Measurements from ENCODE around the gene ATP5ME.
A peak's percentile ranks its signal among the peaks of the same experiment; 100 is the strongest.

The ATP5ME gene

DNA sequence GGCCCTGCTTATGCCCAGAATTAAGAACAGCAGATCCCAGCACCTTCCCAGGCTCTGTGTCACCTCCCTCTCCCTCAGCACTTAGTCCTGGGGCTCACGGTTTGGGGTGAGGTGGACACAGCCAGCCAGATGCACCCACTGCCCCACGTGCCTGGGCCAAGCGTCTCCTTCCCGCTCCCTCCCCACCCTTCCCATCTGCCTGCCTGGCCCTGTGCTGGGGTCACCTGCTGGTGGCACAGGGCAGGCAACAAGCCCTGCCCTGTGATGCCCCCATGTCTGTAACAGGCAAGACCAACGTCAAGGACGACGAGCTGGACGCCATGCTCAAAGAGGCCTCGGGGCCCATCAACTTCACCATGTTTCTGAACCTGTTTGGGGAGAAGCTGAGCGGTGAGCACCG lies 5.6 kb upstream of the ATP5ME start:
- Histone ChIP-seq H3K27me3 (ENCODE audit: insufficient read depth, low read length) (no peaks in the 10 kb centered on the region; the same call in 1 of the 2 replicates), H3F3A (ENCODE audit: insufficient read depth, low read length) (no peaks in the 10 kb centered on the region; the same call in 1 of the 2 replicates), H3K9me3 (ENCODE audit: low read length) (no peaks in the 10 kb centered on the region), H3K4me1 (ENCODE audit: insufficient read depth, low read length, severe bottlenecking) (peaks cover 45% of the 10 kb centered on the region), H3K27ac (ENCODE audit: low read depth, low read length, poor library complexity, severe bottlenecking) (no peak overlapping the region), H4K20me1 (ENCODE audit: insufficient read depth, low read length) (no peaks in the 10 kb centered on the region), H3K4me3 (ENCODE audit: low read depth, low read length, poor library complexity, severe bottlenecking) (no peak overlapping the region), H3K9ac (ENCODE audit: low read length) (no peak overlapping the region), H3K36me3 (ENCODE audit: insufficient read depth, low read length) (no peaks in the 10 kb centered on the region), H3K79me2 (ENCODE audit: insufficient read depth, low read length) (no peaks in the 10 kb centered on the region), H3K4me2 (ENCODE audit: low read length) (no peak overlapping the region), H3K9me2 (ENCODE audit: low read depth, low read length) (no peaks in the 10 kb centered on the region), H2AFZ (ENCODE audit: low read length) (no peak overlapping the region)
- TF ChIP-seq EZH2 (IDR thresholded peaks at IDR 0.05; ENCODE audit: borderline replicate concordance, low read length) (no peak), CTCF (IDR thresholded peaks at IDR 0.05; ENCODE audit: low read length) (no peak)

GRCh38 chr4:679104-679481 lies 5.0 kb upstream of the ATP5ME start:
- no peaks in the 10 kb centered on the region; the same call in 1 of the 2 replicates for H3F3A ChIP-seq (ENCODE audit: insufficient read depth, low read length)
- H3K4me3 ChIP-seq (ENCODE audit: low read depth, low read length, poor library complexity, severe bottlenecking): no peak overlapping the region
- no peak overlapping the region for H3K4me2 ChIP-seq (ENCODE audit: low read length)
- no peaks in the 10 kb centered on the region for H3K9me2 ChIP-seq (ENCODE audit: low read depth, low read length)
- no peaks in the 10 kb centered on the region; the same call in 1 of the 2 replicates for H3K27me3 ChIP-seq (ENCODE audit: insufficient read depth, low read length)
- no peak overlapping the region for H3K27ac ChIP-seq (ENCODE audit: low read depth, low read length, poor library complexity, severe bottlenecking)
- no peak overlapping the region for H2AFZ ChIP-seq (ENCODE audit: low read length)
- H3K36me3 ChIP-seq (ENCODE audit: insufficient read depth, low read length): no peaks in the 10 kb centered on the region
- TF ChIP-seq EZH2 (IDR thresholded peaks at IDR 0.05; ENCODE audit: borderline replicate concordance, low read length): no peak
- no peak for TF ChIP-seq CTCF (IDR thresholded peaks at IDR 0.05; ENCODE audit: low read length)
- H3K9ac ChIP-seq (ENCODE audit: low read length): no peak overlapping the region
- no peaks in the 10 kb centered on the region for H3K9me3 ChIP-seq (ENCODE audit: low read length)
- H3K79me2 ChIP-seq (ENCODE audit: insufficient read depth, low read length): no peaks in the 10 kb centered on the region
- peaks cover 45% of the 10 kb centered on the region for H3K4me1 ChIP-seq (ENCODE audit: insufficient read depth, low read length, severe bottlenecking)
- no peaks in the 10 kb centered on the region for H4K20me1 ChIP-seq (ENCODE audit: insufficient read depth, low read length)

DNA sequence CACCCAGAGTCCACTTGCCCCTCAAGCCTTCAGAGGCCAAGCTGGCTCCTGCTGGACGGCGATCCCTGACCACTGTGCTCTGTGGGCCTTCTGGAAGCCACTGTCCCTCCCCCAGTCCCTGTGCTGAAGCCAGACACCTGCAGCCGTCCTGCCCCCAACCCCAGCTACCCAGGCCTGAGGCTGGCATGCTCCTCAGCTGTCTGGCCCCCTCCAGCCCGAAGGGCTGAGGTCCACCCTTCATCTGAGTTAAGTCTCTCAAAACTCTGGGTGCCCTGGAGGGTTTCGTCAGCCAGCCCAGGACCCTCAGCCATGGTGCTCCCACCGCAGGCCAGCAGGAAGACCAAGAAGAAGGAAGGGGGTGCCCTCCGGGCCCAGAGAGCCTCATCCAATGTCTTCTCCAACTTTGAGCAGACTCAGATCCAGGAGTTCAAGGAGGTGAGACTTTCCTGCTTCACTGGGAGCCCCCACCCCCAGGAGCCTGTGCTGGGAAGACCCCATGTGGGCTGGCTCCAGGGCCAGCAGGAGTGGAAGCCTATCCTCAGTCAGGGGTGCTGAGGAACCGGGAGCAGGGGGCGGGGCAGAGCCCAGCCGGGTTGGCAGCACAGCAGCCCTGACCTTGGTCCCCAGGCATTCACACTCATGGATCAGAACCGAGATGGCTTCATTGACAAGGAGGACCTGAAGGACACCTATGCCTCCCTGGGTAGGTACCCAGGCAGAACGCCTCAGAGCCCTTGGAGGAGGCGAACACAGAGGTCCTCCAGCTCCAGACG lies 4.4 kb upstream of the ATP5ME start:
- H3K9me2 ChIP-seq (ENCODE audit: low read depth, low read length): no peaks in the 10 kb centered on the region
- no peaks in the 10 kb centered on the region for H3K79me2 ChIP-seq (ENCODE audit: insufficient read depth, low read length)
- H4K20me1 ChIP-seq (ENCODE audit: insufficient read depth, low read length): no peaks in the 10 kb centered on the region
- peak overlapping the region; percentile 89; the same call in 1 of the 2 replicates for H3K4me2 ChIP-seq (ENCODE audit: low read length)
- TF ChIP-seq EZH2 (IDR thresholded peaks at IDR 0.05; ENCODE audit: borderline replicate concordance, low read length) (no peak), CTCF (IDR thresholded peaks at IDR 0.05; ENCODE audit: low read length) (no peak)
- H3K9ac ChIP-seq (ENCODE audit: low read length): no peak overlapping the region; the same call in 1 of the 2 replicates
- no peak overlapping the region for H3K27ac ChIP-seq (ENCODE audit: low read depth, low read length, poor library complexity, severe bottlenecking)
- no peaks in the 10 kb centered on the region; the same call in 1 of the 2 replicates for H3K27me3 ChIP-seq (ENCODE audit: insufficient read depth, low read length)
- H3K4me1 ChIP-seq (ENCODE audit: insufficient read depth, low read length, severe bottlenecking): peaks cover 46% of the 10 kb centered on the region
- peak overlapping the region; percentile 11 for H3K4me3 ChIP-seq (ENCODE audit: low read depth, low read length, poor library complexity, severe bottlenecking)
- H3K36me3 ChIP-seq (ENCODE audit: insufficient read depth, low read length): no peaks in the 10 kb centered on the region
- H2AFZ ChIP-seq (ENCODE audit: low read length): no peak overlapping the region
- no peaks in the 10 kb centered on the region; the same call in 1 of the 2 replicates for H3F3A ChIP-seq (ENCODE audit: insufficient read depth, low read length)
- no peaks in the 10 kb centered on the region for H3K9me3 ChIP-seq (ENCODE audit: low read length)

All from OCI-LY1 (cell line).